SK-N-SH (cell line): Measurements from ENCODE around the gene LAPTM5. TPM values are rescaled to one million over a fixed set of nuclear protein-coding genes. Genes with fewer than 3 reads are reported as not detected.

Source experiments
- CTCF ChIA-PET: fragments of 300-600, 350-600 bp; formaldehyde crosslinking; extraction: SDS; loops from one replicate; lab custom pipeline; 2021; lab: Yijun Ruan, JAX
- POLR2A ChIA-PET: fragments of 350-600 bp; sonication (Branson Sonifier 250); formaldehyde crosslinking; extraction: SDS; loops from one replicate; lab custom pipeline; 2020; ENCODE audit warnings: antibody characterized with exemption, inconsistent platforms; lab: Yijun Ruan, JAX
- DNase-seq: peaks from one replicate; pipeline ENCODE4 v3.0.0; 2012
- H2AFZ ChIP-seq: fragments of 200-600 bp; sonication (generic); 2 replicates; pipeline ENCODE4 v1.8.1; 2016; ENCODE audit warnings: antibody characterized with exemption, mild to moderate bottlenecking, low read depth
- H3F3A ChIP-seq: fragments of 200-600 bp; sonication (generic); replicated peaks from 2 replicates; pipeline ENCODE3; 2016; ENCODE audit warnings: antibody characterized with exemption, mild to moderate bottlenecking; ENCODE audit not compliant: insufficient read depth
- H3K27ac ChIP-seq, 2 experiments: fragments of 200-500 bp in 1 of 2; fragments of 200-600 bp in 1 of 2; sonication (Bioruptor generic) in 1 of 2; sonication (generic), shearing (Covaris generic) in 1 of 2; 2 replicates each; pipeline versions ENCODE4 v1.5.1 to v1.6.1; 2014 to 2016; ENCODE audit warnings: low read depth in 2 of 2, inconsistent platforms in 1 of 2, low read length in 1 of 2, mild to moderate bottlenecking in 1 of 2, mixed read lengths in 1 of 2
- H3K27me3 ChIP-seq: fragments of 200-600 bp; sonication (generic), shearing (Covaris generic); 2 replicates; pipeline ENCODE4 v1.6.1; 2016; ENCODE audit warnings: mixed run types; ENCODE audit not compliant: insufficient read depth
- H3K36me3 ChIP-seq, 2 experiments: fragments of 200-500 bp in 1 of 2; fragments of 200-600 bp in 1 of 2; sonication (Bioruptor generic) in 1 of 2; sonication (generic) in 1 of 2; replicated peaks in 1 of 2; 2 replicates each; pipeline versions ENCODE3 to v1.5.1; 2014 to 2016; ENCODE audit warnings: low read length in 1 of 2, mild to moderate bottlenecking in 1 of 2; ENCODE audit not compliant: insufficient read depth in 2 of 2, control insufficient read depth in 1 of 2
- H3K4me1 ChIP-seq, 2 experiments: fragments of 200-500 bp in 1 of 2; fragments of 200-600 bp in 1 of 2; sonication (Bioruptor generic) in 1 of 2; sonication (generic), shearing (Covaris generic) in 1 of 2; 2 replicates each; pipeline versions ENCODE4 v1.5.1 to v1.6.1; 2014 to 2016; ENCODE audit warnings: low read depth in 1 of 2, low read length in 1 of 2, mixed run types in 1 of 2; ENCODE audit not compliant: insufficient read depth in 2 of 2, control insufficient read depth in 1 of 2
- H3K4me2 ChIP-seq: fragments of 200-600 bp; sonication (generic), shearing (Covaris generic); 2 replicates; pipeline ENCODE4 v1.6.1; 2017; ENCODE audit warnings: mixed run types
- H3K4me3 ChIP-seq, 2 experiments: fragments of 200-500 bp in 1 of 2; fragments of 200-600 bp in 1 of 2; sonication (Bioruptor generic) in 1 of 2; sonication (generic), shearing (Covaris generic) in 1 of 2; 2 replicates each; pipeline versions ENCODE4 v1.5.1 to v1.8.1; 2014 to 2016; ENCODE audit warnings: low read depth in 2 of 2, inconsistent platforms in 1 of 2, low read length in 1 of 2, mild to moderate bottlenecking in 1 of 2, mixed read lengths in 1 of 2, moderate library complexity in 1 of 2
- H3K79me2 ChIP-seq: fragments of 200-600 bp; sonication (generic); 2 replicates; pipeline ENCODE4 v1.8.1; 2017; ENCODE audit warnings: mild to moderate bottlenecking; ENCODE audit not compliant: insufficient read depth
- H3K9ac ChIP-seq: fragments of 200-600 bp; sonication (generic); 2 replicates; pipeline ENCODE4 v1.6.1; 2017; ENCODE audit warnings: mixed run types
- H3K9me2 ChIP-seq: fragments of 200-600 bp; sonication (generic); 2 replicates; pipeline ENCODE4 v1.6.1; 2017; ENCODE audit warnings: mixed run types
- H3K9me3 ChIP-seq: fragments of 200-600 bp; sonication (generic); 2 replicates; pipeline ENCODE4 v1.6.1; 2017; ENCODE audit warnings: mixed run types, mild to moderate bottlenecking, moderate library complexity
- H4K20me1 ChIP-seq: fragments of 200-600 bp; sonication (generic); 2 replicates; pipeline ENCODE4 v1.6.1; 2017; ENCODE audit warnings: mild to moderate bottlenecking, mixed run types; ENCODE audit not compliant: insufficient read depth
- CHD2 ChIP-seq: fragments of 150-350 bp; IDR thresholded peaks from 2 replicates; pipeline ENCODE4 v1.6.1; 2018; ENCODE audit warnings: low read length; ENCODE audit not compliant: partially characterized antibody
- NFIC ChIP-seq: IDR thresholded peaks from 2 replicates; pipeline ENCODE4 v1.4.0; 2012; ENCODE audit warnings: borderline replicate concordance
- RCOR1 ChIP-seq: fragments of 150-350 bp; IDR thresholded peaks from 2 replicates; pipeline ENCODE4 v1.6.1; 2017; ENCODE audit warnings: antibody characterized with exemption, low read length
- REST ChIP-seq: IDR thresholded peaks from 2 replicates; pipeline ENCODE4 v1.6.1; 2012; ENCODE audit warnings: mild to moderate bottlenecking, low read depth, low read length, moderate library complexity
- RFX5 ChIP-seq: IDR thresholded peaks from 2 replicates; pipeline ENCODE4 v1.6.1; 2012; ENCODE audit warnings: mild to moderate bottlenecking, improper control_type of control experiment, low read length
- SIN3A ChIP-seq: IDR thresholded peaks from 2 replicates; pipeline ENCODE4 v1.6.1; 2012; ENCODE audit warnings: low read depth, mild to moderate bottlenecking, low read length, moderate library complexity, borderline replicate concordance
- SMC3 ChIP-seq: IDR thresholded peaks from 2 replicates; pipeline ENCODE4 v1.6.1; 2012; ENCODE audit warnings: low read depth, low read length, improper control_type of control experiment
- TCF12 ChIP-seq: IDR thresholded peaks from 2 replicates; pipeline ENCODE4 v1.4.0; 2012
- TEAD4 ChIP-seq: IDR thresholded peaks from 2 replicates; pipeline ENCODE4 v1.4.0; 2012; ENCODE audit warnings: mild to moderate bottlenecking, borderline replicate concordance; ENCODE audit not compliant: insufficient read depth
- USF1 ChIP-seq: IDR thresholded peaks from 2 replicates; pipeline ENCODE4 v1.4.0; 2012; ENCODE audit warnings: low read depth, borderline replicate concordance
- USF2 ChIP-seq: fragments of 150-350 bp; IDR thresholded peaks from 2 replicates; pipeline ENCODE4 v1.6.1; 2017; ENCODE audit warnings: antibody characterized with exemption, low read length, low read depth, borderline replicate concordance
- YY1 ChIP-seq: IDR thresholded peaks from 2 replicates; pipeline ENCODE4 v1.4.0; 2012; ENCODE audit warnings: low read depth, mild to moderate bottlenecking
- WGBS: methylation state at CpG from one replicate; pipeline ENCODE4 v1.1.6; 2017; ENCODE audit warnings: low lambda C conversion rate; 5-methylcytosine and 5-hydroxymethylcytosine counted together
- polyA plus RNA-seq, 3 experiments: library from polyadenylated mRNA; depleted of rRNA; stranded (reverse); fragments of >200 nt; gene quantifications; 2 replicates each; pipeline ENCODE4 v1.2.3, GENCODE V29; 2012

LAPTM5 gene
- polyA plus RNA-seq, 1 of the 3 experiments (the other 2 are of a cell fraction): 1.1 TPM

GRCh38 chr1:30803562-30803961 is 46.0 kb upstream of the LAPTM5 start:
- no peaks in the 10 kb centered on the region for H3K9me2 ChIP-seq
- H2AFZ ChIP-seq: no peak overlapping the region
- H3K27me3 ChIP-seq: no peaks in the 10 kb centered on the region
- H3K9me3 ChIP-seq: no peaks in the 10 kb centered on the region
- H3K4me1 ChIP-seq: peaks cover 13 to 15% of the 10 kb centered on the region in 2 experiments
- no peak for DNase-seq
- H3K79me2 ChIP-seq: no peaks in the 10 kb centered on the region
- H3K4me3 ChIP-seq: no peak overlapping the region
- ChIA-PET POLR2A (no interaction called here), CTCF (interaction anchor here (1.1 to 34.2 kb wide), 12 partner anchors 12 to 110 kb away, joined by 3 to 1422 read pairs (median 26); partner anchors contain the start of genes MATN1 and SDC3)
- H3K36me3 ChIP-seq: no peaks in the 10 kb centered on the region
- H3K27ac ChIP-seq: no peak overlapping the region
- H3K4me2 ChIP-seq: no peak overlapping the region
- H4K20me1 ChIP-seq: no peaks in the 10 kb centered on the region
- H3K9ac ChIP-seq: no peak overlapping the region
- 91% methylated on average over 6 of the region's 6 CpGs for WGBS
- H3F3A ChIP-seq: peaks cover 11% of the 10 kb centered on the region
- no peak for TF ChIP-seq REST
- TF ChIP-seq RCOR1: no peak
- TF ChIP-seq SMC3: no peak
- TF ChIP-seq RFX5: no peak
- TF ChIP-seq YY1: no peak
- TF ChIP-seq CHD2: no peak
- TF ChIP-seq SIN3A: no peak
- no peak for TF ChIP-seq NFIC
- no peak for TF ChIP-seq USF2
- no peak for TF ChIP-seq USF1
- no peak for TF ChIP-seq TEAD4
- no peak for TF ChIP-seq TCF12
